HG03139 (cell line): ENCODE data around the gene OR6C6.
"Not testable (repeated sequence)": the region's sequence is repeated elsewhere in the genome, so short reads cannot be mapped to it uniquely, and the experiment has no call there.

Experiments used
- ATAC-seq: cut with Tn5 transposase; IDR thresholded peaks from one replicate; pipeline ENCODE4 v1.9.1; 2021; ENCODE audit not compliant: unreplicated experiment

The OR6C6 gene

GRCh38 chr12:55296469-55296868 lies at the start of gene OR6C6:
TSS of gene OR6C6 (minus strand) at chr12:55296569. CDS start at chr12:55295232, 1,337 bp downstream.
- no peak for ATAC-seq

- ATAC-seq = no peak
These were observed 39.6 kb upstream of the OR6C6 start for GRCh38 chr12:55336002-55336401.

- no peak for ATAC-seq
These were observed 34.1 kb upstream of the OR6C6 start, which contains the start of gene OR6C3 for GRCh38 chr12:55330446-55330845. TSS of gene OR6C3 (plus strand) at chr12:55330746. CDS start at chr12:55331701, 955 bp downstream.

GRCh38 chr12:55325801-55326200 lies 29.4 kb upstream of the OR6C6 start:
- ATAC-seq = not testable (repeated sequence)

- ATAC-seq = no peak
These were observed 23.8 kb upstream of the OR6C6 start for GRCh38 chr12:55320201-55320600.

- no peak for ATAC-seq
These were observed 17.7 kb upstream of the OR6C6 start, which contains the start of gene OR6C1 for GRCh38 chr12:55314043-55314442. TSS of gene OR6C1 (plus strand) at chr12:55314343. CDS start at chr12:55320600, 6,257 bp downstream.

- no peak for ATAC-seq
These were observed 6.4 kb downstream of the OR6C6 start for GRCh38 chr12:55289999-55290398.

- no peak for ATAC-seq
These were observed 15.4 kb downstream of the OR6C6 start for GRCh38 chr12:55280991-55281390.

GRCh38 chr12:55258303-55258702 lies 38.1 kb downstream of the OR6C6 start:
- no peak for ATAC-seq

GRCh38 chr12:55256831-55257230 lies 39.5 kb downstream of the OR6C6 start:
- ATAC-seq = no peak

- no peak for ATAC-seq
These were observed 43.1 kb downstream of the OR6C6 start for GRCh38 chr12:55253281-55253680.

- no peak for ATAC-seq
These were observed 45.4 kb downstream of the OR6C6 start for GRCh38 chr12:55250944-55251343.

- no peak for ATAC-seq
These were observed 50.2 kb downstream of the OR6C6 start for GRCh38 chr12:55246159-55246558.

- no peak for ATAC-seq
These were observed 52.1 kb downstream of the OR6C6 start, which contains the start of gene OR6C74 for GRCh38 chr12:55244309-55244708. TSS of gene OR6C74 (plus strand) at chr12:55244609. CDS start at chr12:55247288, 2,679 bp downstream.
